ENCODE measurements around the gene SPRTN. TPM values are rescaled to one million over a fixed set of nuclear protein-coding genes. Genes with fewer than 3 reads are reported as not detected.

The SPRTN gene
- polyA plus RNA-seq, 1 of the 3 experiments (the other 2 are of a cell fraction), result 17.3 TPM

DNA sequence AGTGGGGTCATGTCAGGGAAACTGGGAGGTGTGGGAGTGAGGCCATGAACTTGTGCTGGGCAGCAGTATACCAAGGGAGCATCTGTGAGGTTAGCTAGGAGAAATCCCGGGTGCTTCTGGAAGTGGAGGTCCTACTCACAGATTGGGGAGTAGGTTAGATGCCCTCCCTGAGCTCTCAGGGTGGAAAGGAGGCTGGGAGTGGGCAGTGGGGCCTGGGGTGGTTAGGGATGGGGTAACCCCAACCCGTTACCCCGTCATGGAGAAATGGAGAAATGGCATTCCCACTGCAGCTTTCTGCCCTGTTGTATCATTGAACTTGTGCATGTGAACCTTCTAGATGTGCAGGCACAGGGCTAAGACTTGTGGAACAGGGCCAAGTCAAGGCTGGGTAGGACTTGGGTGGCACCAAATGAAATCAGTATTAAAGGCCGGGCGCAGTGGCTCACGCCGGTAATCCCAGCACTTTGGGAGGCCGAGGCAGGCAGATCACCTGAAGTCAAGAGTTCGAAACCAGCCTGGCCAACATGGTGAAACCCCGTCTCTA lies 27.6 kb upstream of the SPRTN start:
- no peak for TF ChIP-seq REST (IDR thresholded peaks at IDR 0.05; ENCODE audit: low read depth, low read length)
- no peak for TF ChIP-seq RAD21 (IDR thresholded peaks at IDR 0.05; ENCODE audit: low read length)
- TF ChIP-seq, protein P1, sequence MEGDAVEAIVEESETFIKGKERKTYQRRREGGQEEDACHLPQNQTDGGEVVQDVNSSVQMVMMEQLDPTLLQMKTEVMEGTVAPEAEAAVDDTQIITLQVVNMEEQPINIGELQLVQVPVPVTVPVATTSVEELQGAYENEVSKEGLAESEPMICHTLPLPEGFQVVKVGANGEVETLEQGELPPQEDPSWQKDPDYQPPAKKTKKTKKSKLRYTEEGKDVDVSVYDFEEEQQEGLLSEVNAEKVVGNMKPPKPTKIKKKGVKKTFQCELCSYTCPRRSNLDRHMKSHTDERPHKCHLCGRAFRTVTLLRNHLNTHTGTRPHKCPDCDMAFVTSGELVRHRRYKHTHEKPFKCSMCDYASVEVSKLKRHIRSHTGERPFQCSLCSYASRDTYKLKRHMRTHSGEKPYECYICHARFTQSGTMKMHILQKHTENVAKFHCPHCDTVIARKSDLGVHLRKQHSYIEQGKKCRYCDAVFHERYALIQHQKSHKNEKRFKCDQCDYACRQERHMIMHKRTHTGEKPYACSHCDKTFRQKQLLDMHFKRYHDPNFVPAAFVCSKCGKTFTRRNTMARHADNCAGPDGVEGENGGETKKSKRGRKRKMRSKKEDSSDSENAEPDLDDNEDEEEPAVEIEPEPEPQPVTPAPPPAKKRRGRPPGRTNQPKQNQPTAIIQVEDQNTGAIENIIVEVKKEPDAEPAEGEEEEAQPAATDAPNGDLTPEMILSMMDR (IDR thresholded peaks at IDR 0.05), result no peak
- TF ChIP-seq SMC3 (IDR thresholded peaks at IDR 0.05; ENCODE audit: low read depth, low read length), result no peak
- TF ChIP-seq TCF12 (IDR thresholded peaks at IDR 0.05), result no peak
- TF ChIP-seq EZH2phosphoT487 (IDR thresholded peaks at IDR 0.05; ENCODE audit: borderline replicate concordance, low read depth), result no peak
- no peak for TF ChIP-seq ELF1 (IDR thresholded peaks at IDR 0.05)
- TF ChIP-seq, protein P2, sequence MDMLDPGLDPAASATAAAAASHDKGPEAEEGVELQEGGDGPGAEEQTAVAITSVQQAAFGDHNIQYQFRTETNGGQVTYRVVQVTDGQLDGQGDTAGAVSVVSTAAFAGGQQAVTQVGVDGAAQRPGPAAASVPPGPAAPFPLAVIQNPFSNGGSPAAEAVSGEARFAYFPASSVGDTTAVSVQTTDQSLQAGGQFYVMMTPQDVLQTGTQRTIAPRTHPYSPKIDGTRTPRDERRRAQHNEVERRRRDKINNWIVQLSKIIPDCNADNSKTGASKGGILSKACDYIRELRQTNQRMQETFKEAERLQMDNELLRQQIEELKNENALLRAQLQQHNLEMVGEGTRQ (IDR thresholded peaks at IDR 0.05; ENCODE audit: borderline replicate concordance, low read depth, low read length), result no peak
- no peak for TF ChIP-seq RFX5 (IDR thresholded peaks at IDR 0.05; ENCODE audit: low read length)
- TF ChIP-seq POLR2AphosphoS5 (IDR thresholded peaks at IDR 0.05; ENCODE audit: low read depth, low read length), result no peak
- TF ChIP-seq, protein P3, sequence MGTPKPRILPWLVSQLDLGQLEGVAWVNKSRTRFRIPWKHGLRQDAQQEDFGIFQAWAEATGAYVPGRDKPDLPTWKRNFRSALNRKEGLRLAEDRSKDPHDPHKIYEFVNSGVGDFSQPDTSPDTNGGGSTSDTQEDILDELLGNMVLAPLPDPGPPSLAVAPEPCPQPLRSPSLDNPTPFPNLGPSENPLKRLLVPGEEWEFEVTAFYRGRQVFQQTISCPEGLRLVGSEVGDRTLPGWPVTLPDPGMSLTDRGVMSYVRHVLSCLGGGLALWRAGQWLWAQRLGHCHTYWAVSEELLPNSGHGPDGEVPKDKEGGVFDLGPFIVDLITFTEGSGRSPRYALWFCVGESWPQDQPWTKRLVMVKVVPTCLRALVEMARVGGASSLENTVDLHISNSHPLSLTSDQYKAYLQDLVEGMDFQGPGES (IDR thresholded peaks at IDR 0.05; ENCODE audit: low read depth, low read length), result no peak
- TF ChIP-seq SIN3A (IDR thresholded peaks at IDR 0.05; ENCODE audit: borderline replicate concordance, low read depth, low read length), result no peak
- TF ChIP-seq MEF2A (IDR thresholded peaks at IDR 0.05; ENCODE audit: borderline replicate concordance, low read depth), result no peak
- no peak for TF ChIP-seq MXI1 (IDR thresholded peaks at IDR 0.05; ENCODE audit: low read depth, low read length)
- TF ChIP-seq MAX (IDR thresholded peaks at IDR 0.05; ENCODE audit: low read depth), result no peak
- TF ChIP-seq TEAD4 (IDR thresholded peaks at IDR 0.05; ENCODE audit: borderline replicate concordance, insufficient read depth), result no peak
- TF ChIP-seq PBX3 (IDR thresholded peaks at IDR 0.05), result no peak
- TF ChIP-seq CHD2 (IDR thresholded peaks at IDR 0.05; ENCODE audit: low read length, partially characterized antibody), result no peak
- TF ChIP-seq GATA2 (CRISPR knock-in tag; IDR thresholded peaks at IDR 0.05), result no peak
- TF ChIP-seq RXRA (IDR thresholded peaks at IDR 0.05; ENCODE audit: borderline replicate concordance, low read depth), result no peak
- Histone ChIP-seq H3K27me3 (ENCODE audit: insufficient read depth) (no peaks in the 10 kb centered on the region), H3K79me2 (ENCODE audit: insufficient read depth) (no peaks in the 10 kb centered on the region), H3K9ac (no peak overlapping the region), H3K9me3 (no peaks in the 10 kb centered on the region), H3K4me1 (ENCODE audit: control insufficient read depth in 1 of 2, insufficient read depth in 2 of 2, low read depth in 1 of 2, low read length in 1 of 2) (no peaks in the 10 kb centered on the region; a peak in 1 of 4 replicates), H3K4me2 (no peak overlapping the region), H3F3A (replicated peaks; ENCODE audit: insufficient read depth) (no peaks in the 10 kb centered on the region), H3K9me2 (no peaks in the 10 kb centered on the region), H3K27ac (ENCODE audit: low read depth in 2 of 2, low read length in 1 of 2) (no peak overlapping the region), H4K20me1 (ENCODE audit: insufficient read depth) (no peaks in the 10 kb centered on the region), H2AFZ (ENCODE audit: low read depth) (no peak overlapping the region), H3K36me3 (replicated peaks in 1 of 2; ENCODE audit: control insufficient read depth in 1 of 2, insufficient read depth in 2 of 2, low read length in 1 of 2) (no peaks in the 10 kb centered on the region), H3K4me3 (ENCODE audit: low read depth in 2 of 2, low read length in 1 of 2) (no peak overlapping the region)
- no peak for DNase-seq
- POLR2A ChIA-PET, result no interaction called here
- WGBS (ENCODE audit: low lambda C conversion rate), result 79% methylated on average over 10 of the region's 10 CpGs
- CTCF ChIA-PET, result interaction anchor here (0.6 to 0.9 kb wide), 2 partner anchors 20 to 293 kb away, joined by 3 read pairs; no protein-coding TSS in a partner anchor
